ENCODE results near the gene BSND. TPM values are rescaled to one million over a fixed set of nuclear protein-coding genes. Genes with fewer than 3 reads are reported as not detected.

Gene BSND
- total RNA-seq, 1 experiment from 2014 or later = 0.17 TPM

- Mint-ChIP-seq H3K27me3 (ENCODE audit: low read depth) (peaks cover 34% of the 10 kb centered on the region), H3K9me3 (no peaks in the 10 kb centered on the region; a peak in 1 of 5 replicates), H3K4me1 (peaks cover 45 to 49% of the 10 kb centered on the region in 2 experiments), H3K27ac (no peak overlapping the region), H3K36me3 (ENCODE audit: insufficient read depth in 1 of 3, low read depth in 3 of 3) (no peaks in the 10 kb centered on the region), H3K4me3 (no peak overlapping the region)
- Histone ChIP-seq H3K23ac (ENCODE audit: insufficient read length, low read depth, low read length) (no peak overlapping the region), H3K9ac (ENCODE audit: extremely low read depth, insufficient read length, low read length) (no peak overlapping the region), H2BK20ac (ENCODE audit: low read depth, low read length, poor library complexity, severe bottlenecking) (no peak overlapping the region), H2AK5ac (ENCODE audit: insufficient read length, low read length) (no peak overlapping the region), H4K8ac (replicated peaks; ENCODE audit: insufficient read length, low read depth, low read length) (no peak overlapping the region), H3K27ac (ENCODE audit: insufficient read length, low read depth, low read length) (no peak overlapping the region), H3K4me1 (ENCODE audit: insufficient read depth, low read length) (peaks cover 14% of the 10 kb centered on the region; the same call in 1 of the 2 replicates), H3K4me2 (ENCODE audit: insufficient read depth, insufficient read length, low read length) (no peak overlapping the region), H2BK5ac (ENCODE audit: insufficient read length, low read length) (no peak overlapping the region), H4K5ac (ENCODE audit: insufficient read length, low read depth, low read length) (no peak overlapping the region), H3T11ph (ENCODE audit: low read length) (no peak overlapping the region), H3K79me1 (ENCODE audit: insufficient read depth, low read depth, low read length, poor library complexity, severe bottlenecking) (no peaks in the 10 kb centered on the region), H3K4ac (ENCODE audit: low read depth, low read length) (no peak overlapping the region), H4K20me1 (ENCODE audit: control insufficient read depth, insufficient read depth, insufficient read length) (no peaks in the 10 kb centered on the region), H3K56ac (ENCODE audit: insufficient read length, low read depth, low read length) (no peak overlapping the region), H2BK120ac (ENCODE audit: low read depth, low read length, poor library complexity, severe bottlenecking) (no peak overlapping the region), H3K27me3 (ENCODE audit: insufficient read depth, low read length) (peaks cover 2% of the 10 kb centered on the region; the same call in 1 of the 2 replicates), H3K23me2 (ENCODE audit: insufficient read length, low read depth, low read length, poor library complexity, severe bottlenecking) (peaks cover 7% of the 10 kb centered on the region), H2BK15ac (ENCODE audit: low read depth, low read length) (no peak overlapping the region), H4K91ac (ENCODE audit: insufficient read length, low read depth, low read length) (no peak overlapping the region), H3K9me3 (ENCODE audit: control insufficient read depth, low read depth, low read length) (no peaks in the 10 kb centered on the region), H3K14ac (ENCODE audit: insufficient read depth, low read length) (no peak overlapping the region), H3K79me2 (ENCODE audit: insufficient read depth, low read length) (no peaks in the 10 kb centered on the region), H2BK12ac (ENCODE audit: insufficient read length, low read depth, low read length) (no peak overlapping the region), H3K18ac (ENCODE audit: insufficient read length, low read depth, low read length) (no peak overlapping the region), H2AFZ (ENCODE audit: low read length) (no peak overlapping the region)
- WGBS (ENCODE audit: extremely low coverage, insufficient read length, low lambda C conversion rate) = no CpG with 5 or more reads among the region's 6 CpGs
- no peak for DNase-seq
- no peak for TF ChIP-seq CTCF (conservative IDR thresholded peaks at IDR 0.05)
These were observed 5.6 kb upstream of the BSND start for GRCh38 chr1:54993140-54993539.
